HCT116 (cell line): ENCODE results near the gene CDKAL1. TPM values are rescaled to one million over a fixed set of nuclear protein-coding genes. Genes with fewer than 3 reads are reported as not detected.

ENCODE experiments used
- ATAC-seq: fragments of 200-7000 bp; cut with Tn5 transposase; 2 replicates; pipeline ENCODE4 v1.9.1; 2020; ENCODE audit warnings: mild to moderate bottlenecking, moderate library complexity
- BruUV-seq: library from RNA; stranded (reverse); fragments of 400-500 nt; replicated peaks from 2 replicates; lab custom pipeline; 2021; lab: Mats Ljungman, UMichigan
- CTCF ChIA-PET: fragments of 300-600 bp; sonication (Branson Sonifier 250); formaldehyde crosslinking; loops from one replicate; lab custom pipeline; 2021; ENCODE audit warnings: antibody characterized with exemption; lab: Charles Lee
- POLR2A ChIA-PET: fragments of 300-600, 350-600 bp; sonication (Branson Sonifier 250); formaldehyde crosslinking; loops from one replicate; lab custom pipeline; 2021; ENCODE audit warnings: antibody characterized with exemption; lab: Charles Lee
- RAD21 ChIA-PET, 2 experiments: fragments of 300-600 bp; sonication (Branson Sonifier 250); formaldehyde crosslinking; loops; one replicate each; lab custom pipeline; 2023; ENCODE audit warnings: low total read pairs in 2 of 2; ENCODE audit not compliant: uncharacterized antibody in 2 of 2, unreplicated experiment in 2 of 2, low non-redundant PET in 1 of 2; lab: Charles Lee
- DNase-seq: peaks from one replicate; pipeline ENCODE4 v3.0.0-alpha.2; 2010; ENCODE audit warnings: low read depth, low spot score
- H2AFZ ChIP-seq: fragments of 200-600 bp; shearing (Covaris generic), sonication (generic); 2 replicates; pipeline ENCODE4 v1.6.1; 2017; ENCODE audit warnings: low read depth, mixed run types, mixed read lengths, antibody characterized with exemption, low read length; ENCODE audit not compliant: poor library complexity, severe bottlenecking
- H3K27ac ChIP-seq: 2 replicates; pipeline ENCODE4 v1.5.1; 2012; ENCODE audit warnings: low read depth, low read length
- H3K27me3 ChIP-seq: fragments of 200-600 bp; sonication (generic); 2 replicates; pipeline ENCODE4 v1.6.1; 2016; ENCODE audit warnings: mixed run types, low read length, mixed read lengths; ENCODE audit not compliant: insufficient read depth
- H3K36me3 ChIP-seq, 2 experiments: fragments of 200-500 bp in 1 of 2; fragments of 200-600 bp in 1 of 2; sonication (Bioruptor generic) in 1 of 2; sonication (generic) in 1 of 2; 2 replicates each; pipeline versions ENCODE4 v1.5.1 to v1.6.1; 2014 to 2016; ENCODE audit warnings: low read length in 2 of 2, inconsistent platforms in 1 of 2, mixed read lengths in 1 of 2, mixed run types in 1 of 2; ENCODE audit not compliant: insufficient read depth in 2 of 2, control insufficient read depth in 1 of 2
- H3K4me1 ChIP-seq, 2 experiments: fragments of 200-600 bp in 1 of 2; sonication (generic) in 1 of 2; 2 replicates each; pipeline versions ENCODE4 v1.5.1 to v1.6.1; 2012 to 2017; ENCODE audit warnings: low read length in 2 of 2, inconsistent platforms in 1 of 2, mild to moderate bottlenecking in 1 of 2, mixed read lengths in 1 of 2, mixed run types in 1 of 2, moderate library complexity in 1 of 2; ENCODE audit not compliant: insufficient read depth in 2 of 2, control insufficient read depth in 1 of 2
- H3K4me2 ChIP-seq: fragments of 200-600 bp; sonication (generic); 2 replicates; pipeline ENCODE4 v1.6.1; 2017; ENCODE audit warnings: mixed run types, low read length, mixed read lengths
- H3K4me3 ChIP-seq, 2 experiments: fragments of 200-600 bp in 1 of 2; sonication (generic) in 1 of 2; replicated peaks in 1 of 2; 2 replicates each; pipeline ENCODE4 v1.5.1; 2011 to 2016; ENCODE audit warnings: low read length in 2 of 2, control low read depth in 1 of 2, low read depth in 1 of 2, mild to moderate bottlenecking in 1 of 2, mixed read lengths in 1 of 2, mixed run types in 1 of 2
- H3K79me2 ChIP-seq: fragments of 200-600 bp; sonication (generic); 2 replicates; pipeline ENCODE4 v1.6.1; 2017; ENCODE audit warnings: mild to moderate bottlenecking, mixed run types, low read length, moderate library complexity, mixed read lengths; ENCODE audit not compliant: insufficient read depth
- H3K9ac ChIP-seq: fragments of 200-600 bp; sonication (generic); 2 replicates; pipeline ENCODE4 v1.6.1; 2016; ENCODE audit warnings: low read length, mixed read lengths
- H3K9me2 ChIP-seq: fragments of 200-600 bp; sonication (generic), shearing (Covaris generic); 2 replicates; pipeline ENCODE4 v1.6.1; 2017; ENCODE audit warnings: mixed run types, mild to moderate bottlenecking, moderate library complexity; ENCODE audit not compliant: insufficient read depth
- H3K9me3 ChIP-seq, 2 experiments: fragments of 200-500 bp in 1 of 2; fragments of 200-600 bp in 1 of 2; sonication (Bioruptor generic) in 1 of 2; sonication (generic) in 1 of 2; 2 replicates each; pipeline ENCODE4 v1.6.1; 2014 to 2017; ENCODE audit warnings: low read length in 2 of 2, mixed read lengths in 2 of 2, inconsistent platforms in 1 of 2, low read depth in 1 of 2, mild to moderate bottlenecking in 1 of 2, mixed run types in 1 of 2, moderate library complexity in 1 of 2; ENCODE audit not compliant: control insufficient read depth in 1 of 2, insufficient read depth in 1 of 2
- H4K20me1 ChIP-seq: fragments of 200-600 bp; sonication (generic), shearing (Covaris generic); 2 replicates; pipeline ENCODE4 v1.6.1; 2017; ENCODE audit warnings: mixed run types, mild to moderate bottlenecking, moderate library complexity; ENCODE audit not compliant: insufficient read depth
- CBX3 ChIP-seq: IDR thresholded peaks from 2 replicates; pipeline ENCODE4 v1.6.1; 2012; ENCODE audit warnings: low read depth
- CEBPB ChIP-seq: IDR thresholded peaks from 2 replicates; pipeline ENCODE4 v1.6.1; 2012; ENCODE audit warnings: low read depth
- CTCF ChIP-seq, 3 experiments: fragments of 200-600 bp in 1 of 3; sonication (generic) in 1 of 3; IDR thresholded peaks in 2 of 3; conservative IDR thresholded peaks in 1 of 3; 2 replicates each; pipeline ENCODE4 v1.5.1; 2012 to 2017; ENCODE audit warnings: low read depth in 2 of 3, low read length in 2 of 3, antibody characterized with exemption in 1 of 3, borderline replicate concordance in 1 of 3, control low read depth in 1 of 3, mild to moderate bottlenecking in 1 of 3, mixed read lengths in 1 of 3, mixed run types in 1 of 3, moderate library complexity in 1 of 3; ENCODE audit not compliant: insufficient read depth in 1 of 3
- EGR1 ChIP-seq: IDR thresholded peaks from 2 replicates; pipeline ENCODE4 v1.6.1; 2012; ENCODE audit warnings: low read depth
- ELF1 ChIP-seq: IDR thresholded peaks from 2 replicates; pipeline ENCODE4 v1.6.1; 2012; ENCODE audit warnings: low read depth, borderline replicate concordance
- MAX ChIP-seq: IDR thresholded peaks from 2 replicates; pipeline ENCODE4 v1.6.1; 2012
- POLR2A ChIP-seq: IDR thresholded peaks from 2 replicates; pipeline ENCODE4 v1.7.0; 2011; ENCODE audit warnings: borderline replicate concordance; ENCODE audit not compliant: insufficient read depth, insufficient read length; ENCODE audit errors: extremely low read depth
- POLR2AphosphoS5 ChIP-seq: IDR thresholded peaks from 2 replicates; pipeline ENCODE4 v1.6.1; 2011; ENCODE audit warnings: mild to moderate bottlenecking, low read depth, low read length, moderate library complexity
- SP1 ChIP-seq: IDR thresholded peaks from 2 replicates; pipeline ENCODE4 v1.6.1; 2012; ENCODE audit warnings: low read depth
- SRF ChIP-seq: IDR thresholded peaks from 2 replicates; pipeline ENCODE4 v1.6.1; 2012; ENCODE audit warnings: low read depth
- intact Hi-C: fragments of 100-400 bp; cut with micrococcal nuclease; formaldehyde crosslinking; loops from 2 replicates; pipeline ENCODE4 v1.10.0; 2022
- total RNA-seq: library from RNA; stranded (reverse); gene quantifications from one replicate; pipeline ENCODE4 v1.2.1, GENCODE V29; 2021; ENCODE audit not compliant: unreplicated experiment

The CDKAL1 gene
- total RNA-seq, 1 experiment from 2014 or later, result 14.9 TPM

- Histone ChIP-seq H2AFZ (no peak overlapping the region), H3K4me1 (peaks cover 0 to 5% of the 10 kb centered on the region in 2 experiments; a peak in 1 of 4 replicates), H3K4me2 (no peak overlapping the region), H3K36me3 (no peaks in the 10 kb centered on the region), H3K27me3 (no peaks in the 10 kb centered on the region), H3K27ac (no peak overlapping the region), H3K9ac (no peak overlapping the region), H4K20me1 (no peaks in the 10 kb centered on the region), H3K9me2 (no peaks in the 10 kb centered on the region), H3K79me2 (no peaks in the 10 kb centered on the region), H3K9me3 (no peaks in the 10 kb centered on the region), H3K4me3 (no peak overlapping the region)
- intact Hi-C loops, result no loop called here
- CTCF ChIA-PET, result no interaction called here
- DNase-seq (no peak), ATAC-seq (no peak)
- RAD21 ChIA-PET, result no interaction called here
- no TSS peak for BruUV-seq
- no peak for TF ChIP-seq ELF1
- TF ChIP-seq EGR1, result no peak
- TF ChIP-seq CTCF (IDR thresholded peaks at IDR 0.05 in 2 of 3, conservative IDR thresholded peaks at IDR 0.05 in 1 of 3; ENCODE audit: borderline replicate concordance in 1 of 3, insufficient read depth in 1 of 3, low read depth in 2 of 3, low read length in 2 of 3), result no peak
- TF ChIP-seq CBX3, result no peak
- TF ChIP-seq SP1, result no peak
- TF ChIP-seq POLR2A, result no peak
- TF ChIP-seq POLR2AphosphoS5, result no peak
- TF ChIP-seq MAX, result no peak
- TF ChIP-seq CEBPB, result no peak
- TF ChIP-seq SRF, result no peak
- TF ChIP-seq, all 23 proteins: peak for 0
- POLR2A ChIA-PET, result no interaction called here
Observed at GRCh38 chr6:21157186-21157929, 623.1 kb downstream of the CDKAL1 start.
